Breast epithelium (tissue), 4 donors: ENCODE data around the gene SPON1. TPM values are rescaled to one million over a fixed set of nuclear protein-coding genes. Genes with fewer than 3 reads are reported as not detected.
"Not testable (repeated sequence)": the region's sequence is repeated elsewhere in the genome, so short reads cannot be mapped to it uniquely, and the experiment has no call there.

Experiments
- DNase-seq, 2 donors: peaks; one replicate each; pipeline ENCODE4 v3.0.0-alpha.2; 2019; ENCODE audit warnings: low spot score in 2 of 2
- H3K27ac ChIP-seq, 2 donors: fragments of 200-600 bp; sonication (generic) in 1 of 2; one replicate each; pipeline ENCODE4 v1.5.1; 2016 to 2019; ENCODE audit warnings: mild to moderate bottlenecking in 1 of 2
- H3K27me3 ChIP-seq, 2 donors: fragments of 200-600 bp; sonication (generic) in 1 of 2; one replicate each; pipeline versions ENCODE4 v1.5.1 to v1.6.0; 2017 to 2019; ENCODE audit warnings: control low read depth in 1 of 2, mild to moderate bottlenecking in 1 of 2
- H3K36me3 ChIP-seq: fragments of 200-600 bp; one replicate; pipeline ENCODE4 v1.5.1; 2019
- H3K4me1 ChIP-seq, 2 donors: fragments of 200-600 bp; sonication (generic); one replicate each; pipeline ENCODE4 v1.5.1; 2016 to 2019; ENCODE audit warnings: control low read depth in 1 of 2
- H3K4me3 ChIP-seq, 3 donors: fragments of 200-600 bp; sonication (generic); 1 replicate in 2 of 3; 2 replicates in 1 of 3; pipeline ENCODE4 v1.5.1; 2016 to 2019; ENCODE audit warnings: mild to moderate bottlenecking in 3 of 3, moderate library complexity in 2 of 3
- H3K9me3 ChIP-seq, 2 donors: fragments of 200-600 bp; sonication (generic) in 1 of 2; one replicate each; pipeline ENCODE4 v1.5.1; 2016 to 2019; ENCODE audit warnings: control low read depth in 1 of 2
- CTCF ChIP-seq, 3 donors: fragments of 450-650 bp; IDR thresholded peaks; one replicate each; pipeline ENCODE4 v1.5.1; 2016 to 2017; ENCODE audit warnings: antibody characterized with exemption in 3 of 3, mild to moderate bottlenecking in 3 of 3, moderate library complexity in 3 of 3
- POLR2A ChIP-seq: fragments of 450-650 bp; IDR thresholded peaks from one replicate; pipeline ENCODE4 v1.6.1; 2016; ENCODE audit warnings: antibody characterized with exemption, mild to moderate bottlenecking, moderate library complexity
- POLR2AphosphoS5 ChIP-seq, 3 donors: sonication (generic); formaldehyde crosslinking; IDR thresholded peaks; one replicate each; pipeline ENCODE4 v1.6.1; 2017; ENCODE audit warnings: antibody characterized with exemption in 3 of 3
- intact Hi-C: fragments of 100-400 bp; cut with DNase I; formaldehyde crosslinking; loops from one replicate; pipeline ENCODE4 v1.15.1; 2023; ENCODE audit warnings: low total_unique reads
- total RNA-seq, 3 donors: library from RNA; depleted of rRNA; stranded (reverse); fragments of >200 nt; gene quantifications; one replicate each; pipeline ENCODE4 v1.1.0, GENCODE V29; 2016

SPON1 gene
- total RNA-seq, 3 donors from 2014 or later, result 30.1 to 133 (median 34.7) TPM

GRCh38 chr11:14248580-14248981 lies 286.1 kb downstream of the SPON1 start:
- TF ChIP-seq CTCF (IDR thresholded peaks at IDR 0.05), result no peak
- no peak for TF ChIP-seq POLR2AphosphoS5 (IDR thresholded peaks at IDR 0.05)
- TF ChIP-seq POLR2A, result no peak
- Histone ChIP-seq H3K27me3 (no peaks in the 10 kb centered on the region), H3K4me1 (no peaks in the 10 kb centered on the region), H3K4me3 (no peak overlapping the region), H3K27ac (no peak overlapping the region), H3K9me3 (no peaks in the 10 kb centered on the region), H3K36me3 (no peaks in the 10 kb centered on the region)
- intact Hi-C loops, result loop anchor here (10.0 kb wide), 2 partner anchors 284 to 474 kb away; partner anchors contain the start of gene SPON1
- no peak for DNase-seq

GRCh38 chr11:14249121-14249963 lies 286.8 kb downstream of the SPON1 start:
- intact Hi-C loops, result loop anchor here (10.0 kb wide), 2 partner anchors 285 to 475 kb away; partner anchors contain the start of gene SPON1
- no peaks in the 10 kb centered on the region for H3K4me1 ChIP-seq
- DNase-seq, result peak; percentile 43 to 64

GRCh38 chr11:14251754-14252153 lies 289.2 kb downstream of the SPON1 start:
- Histone ChIP-seq H3K9me3 (no peaks in the 10 kb centered on the region), H3K36me3 (no peaks in the 10 kb centered on the region), H3K27me3 (no peaks in the 10 kb centered on the region), H3K4me3 (no peak overlapping the region), H3K4me1 (no peaks in the 10 kb centered on the region), H3K27ac (no peak overlapping the region)
- DNase-seq, result no peak
- intact Hi-C loops, result no loop called here
- TF ChIP-seq POLR2AphosphoS5 (IDR thresholded peaks at IDR 0.05), result no peak
- no peak for TF ChIP-seq POLR2A
- no peak for TF ChIP-seq CTCF (IDR thresholded peaks at IDR 0.05)

More at GRCh38 chr11:14249121-14249963, 286.8 kb downstream of the SPON1 start:
- H3K27me3 ChIP-seq, result no peaks in the 10 kb centered on the region
- H3K36me3 ChIP-seq, result no peaks in the 10 kb centered on the region
- H3K27ac ChIP-seq, result no peak overlapping the region
- H3K4me3 ChIP-seq, result no peak overlapping the region
- no peaks in the 10 kb centered on the region for H3K9me3 ChIP-seq
- TF ChIP-seq POLR2A (no peak), POLR2AphosphoS5 (IDR thresholded peaks at IDR 0.05) (no peak), CTCF (IDR thresholded peaks at IDR 0.05) (peak; percentile 60 to 85 (median 83))

GRCh38 chr11:14252501-14252900 lies 290.0 kb downstream of the SPON1 start:
- H3K9me3 ChIP-seq, H3K27ac ChIP-seq, H3K4me3 ChIP-seq, intact Hi-C loops, H3K36me3 ChIP-seq, H3K4me1 ChIP-seq, H3K27me3 ChIP-seq, DNase-seq: not testable (repeated sequence)

- H3K27me3 ChIP-seq, result no peaks in the 10 kb centered on the region
- intact Hi-C loops, result no loop called here
- no peaks in the 10 kb centered on the region for H3K9me3 ChIP-seq
- H3K4me1 ChIP-seq, result no peaks in the 10 kb centered on the region
- TF ChIP-seq POLR2A (no peak), POLR2AphosphoS5 (IDR thresholded peaks at IDR 0.05) (no peak), CTCF (IDR thresholded peaks at IDR 0.05) (no peak)
- DNase-seq, result no peak
- H3K27ac ChIP-seq, result no peak overlapping the region
- no peak overlapping the region for H3K4me3 ChIP-seq
- H3K36me3 ChIP-seq, result no peaks in the 10 kb centered on the region
These were observed 290.9 kb downstream of the SPON1 start for GRCh38 chr11:14253421-14253820.
